Measurements from ENCODE around the gene ALOX15B.
"Not testable (repeated sequence)": the region's sequence is repeated elsewhere in the genome, so short reads cannot be mapped to it uniquely, and the experiment has no call there.

DNA sequence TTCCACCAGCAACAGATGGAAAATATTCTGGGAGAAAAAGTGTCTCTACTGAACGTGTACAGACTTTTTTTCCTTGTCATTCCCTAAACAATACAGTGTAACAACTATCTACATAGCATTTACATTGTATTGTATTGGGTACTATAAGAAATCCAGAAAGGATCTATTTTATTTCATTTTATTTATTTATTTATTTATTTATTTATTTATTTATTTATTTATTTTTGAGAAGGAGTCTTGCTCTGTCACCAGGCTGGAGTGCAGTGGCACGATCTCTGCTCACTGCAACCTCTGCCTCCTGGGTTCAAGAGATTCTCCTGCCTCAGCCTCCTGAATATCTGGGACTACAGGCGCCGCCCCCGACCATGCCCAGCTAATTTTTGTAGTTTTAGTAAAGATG lies 39.1 kb downstream of the ALOX15B start:
- TF ChIP-seq RAD21 (IDR thresholded peaks at IDR 0.05; ENCODE audit: insufficient read depth, low read depth, low read length); BHLHE40 (IDR thresholded peaks at IDR 0.05; ENCODE audit: borderline replicate concordance in 1 of 2, low read depth in 2 of 2, low read length in 1 of 2); HDGF (IDR thresholded peaks at IDR 0.05); CTCF (IDR thresholded peaks at IDR 0.05 in 2 of 3, conservative IDR thresholded peaks at IDR 0.05 in 1 of 3; ENCODE audit: control insufficient read depth in 2 of 3, extremely low read depth in 1 of 3, insufficient read depth in 1 of 3, low read depth in 3 of 3, low read length in 3 of 3); RCOR1 (conservative IDR thresholded peaks at IDR 0.05; ENCODE audit: low read depth, low read length); POLR2A (IDR thresholded peaks at IDR 0.05; ENCODE audit: low read depth, low read length); HDAC2 (IDR thresholded peaks at IDR 0.05): not testable (repeated sequence)
